Caco-2 (cell line): ENCODE data around the gene COL8A2. TPM values are rescaled to one million over a fixed set of nuclear protein-coding genes. Genes with fewer than 3 reads are reported as not detected.

Source experiments
- BruUV-seq: library from RNA; stranded (reverse); fragments of 400-500 nt; replicated peaks from 2 replicates; lab custom pipeline; 2021; lab: Mats Ljungman, UMichigan
- CTCF ChIA-PET: fragments of 300-600 bp; sonication (Branson Sonifier 250); formaldehyde crosslinking; loops from one replicate; lab custom pipeline; 2022; ENCODE audit warnings: antibody characterized with exemption; lab: Charles Lee
- POLR2A ChIA-PET: fragments of 300-600 bp; sonication (Branson Sonifier 250); formaldehyde crosslinking; loops from one replicate; lab custom pipeline; 2022; ENCODE audit warnings: antibody characterized with exemption; lab: Charles Lee
- DNase-seq, 2 experiments: peaks; one replicate each; pipeline versions ENCODE4 v3.0.0 to v3.0.0-alpha.2; 2020 to 2022
- H3K27me3 ChIP-seq: replicated peaks from 2 replicates; pipeline ENCODE4 v1.6.0; 2011; ENCODE audit warnings: low read length; ENCODE audit not compliant: control insufficient read depth, insufficient read depth
- H3K36me3 ChIP-seq: 2 replicates; pipeline ENCODE4 v1.5.1; 2011; ENCODE audit warnings: low read length; ENCODE audit not compliant: control insufficient read depth, insufficient read depth
- H3K4me1 ChIP-seq: fragments of 250-450 bp; sonication (Bioruptor Pico); 2 replicates; pipeline ENCODE4 v1.5.1; 2020; ENCODE audit warnings: mild to moderate bottlenecking
- H3K4me3 ChIP-seq: 2 replicates; pipeline ENCODE4 v1.5.1; 2011; ENCODE audit warnings: low read depth, mild to moderate bottlenecking, control low read depth, low read length
- H3K9me3 ChIP-seq: fragments of 250-450 bp; sonication (Bioruptor Pico); 2 replicates; pipeline ENCODE4 v1.5.1; 2020; ENCODE audit warnings: mild to moderate bottlenecking, moderate library complexity
- H3K27ac Mint-ChIP-seq: one replicate; pipeline ENCODE4 v1.8.0; 2022; ENCODE audit warnings: mixed read lengths; ENCODE audit not compliant: unreplicated experiment
- H3K27me3 Mint-ChIP-seq: one replicate; pipeline ENCODE4 v1.8.0; 2022; ENCODE audit warnings: mixed read lengths; ENCODE audit not compliant: insufficient read depth, unreplicated experiment
- H3K36me3 Mint-ChIP-seq: one replicate; pipeline ENCODE4 v1.8.0; 2022; ENCODE audit warnings: mild to moderate bottlenecking, mixed read lengths; ENCODE audit not compliant: insufficient read depth, unreplicated experiment
- H3K4me1 Mint-ChIP-seq: one replicate; pipeline ENCODE4 v1.8.0; 2022; ENCODE audit warnings: low read depth, mixed read lengths; ENCODE audit not compliant: unreplicated experiment
- H3K4me3 Mint-ChIP-seq: one replicate; pipeline ENCODE4 v1.8.0; 2022; ENCODE audit warnings: mild to moderate bottlenecking, moderate library complexity, mixed read lengths; ENCODE audit not compliant: unreplicated experiment
- H3K9me3 Mint-ChIP-seq: one replicate; pipeline ENCODE4 v1.8.0; 2022; ENCODE audit warnings: mixed read lengths; ENCODE audit not compliant: unreplicated experiment
- intact Hi-C: fragments of 100-400 bp; cut with micrococcal nuclease; formaldehyde crosslinking; loops from one replicate; pipeline ENCODE4 v1.10.0; 2022; ENCODE audit not compliant: unreplicated experiment
- total RNA-seq: library from RNA; stranded (reverse); gene quantifications from 2 replicates; pipeline ENCODE4 v1.2.3, GENCODE V29; 2022
- TF ChIP-seq, protein P1 (sequence below), 2 experiments: fragments of 200-600 bp in 1 of 2; IDR thresholded peaks; 1 replicate in 1 of 2; 2 replicates in 1 of 2; pipeline versions ENCODE4 v1.5.1 to v1.8.0; 2011 to 2022; ENCODE audit warnings: antibody characterized with exemption in 1 of 2, control low read depth in 1 of 2, inconsistent platforms in 1 of 2, low read depth in 1 of 2, low read length in 1 of 2, mild to moderate bottlenecking in 1 of 2, moderate library complexity in 1 of 2; ENCODE audit not compliant: insufficient read depth in 1 of 2, severe bottlenecking in 1 of 2, unreplicated experiment in 1 of 2

Gene COL8A2
- total RNA-seq, 1 experiment from 2014 or later = 0.18 TPM

DNA sequence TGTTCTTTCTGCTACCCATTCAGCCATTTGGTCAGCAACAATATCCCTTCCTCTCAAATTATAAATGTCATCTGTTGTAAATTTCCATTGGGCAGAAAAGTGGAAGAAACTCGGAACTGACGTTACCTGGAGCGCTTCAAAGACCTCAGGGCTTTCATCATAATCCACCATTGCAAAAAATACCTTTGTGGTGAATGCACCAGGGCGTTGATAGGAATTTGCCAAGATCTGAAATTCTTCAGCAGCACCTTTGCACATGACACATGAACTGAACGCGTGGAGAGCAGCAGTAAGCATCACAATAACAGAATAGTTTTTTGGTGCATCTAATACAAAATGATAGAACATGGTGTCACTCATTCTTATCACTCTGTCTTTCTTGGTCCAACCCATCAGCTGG is 44.2 kb downstream of the COL8A2 start:
- no TSS peak for BruUV-seq
- CTCF ChIA-PET = no interaction called here
- Histone ChIP-seq H3K9me3 (no peaks in the 10 kb centered on the region), H3K4me3 (no peak overlapping the region), H3K36me3 (no peaks in the 10 kb centered on the region), H3K27me3 (no peaks in the 10 kb centered on the region), H3K4me1 (0 out of 2 replicates have a peak, but pooled peaks cover 6% of the 10 kb centered on the region)
- Mint-ChIP-seq H3K36me3 (peaks cover 5% of the 10 kb centered on the region), H3K27me3 (no peaks in the 10 kb centered on the region), H3K4me3 (no peak overlapping the region), H3K4me1 (no peaks in the 10 kb centered on the region), H3K9me3 (no peaks in the 10 kb centered on the region), H3K27ac (no peak overlapping the region)
- TF ChIP-seq, protein P1, sequence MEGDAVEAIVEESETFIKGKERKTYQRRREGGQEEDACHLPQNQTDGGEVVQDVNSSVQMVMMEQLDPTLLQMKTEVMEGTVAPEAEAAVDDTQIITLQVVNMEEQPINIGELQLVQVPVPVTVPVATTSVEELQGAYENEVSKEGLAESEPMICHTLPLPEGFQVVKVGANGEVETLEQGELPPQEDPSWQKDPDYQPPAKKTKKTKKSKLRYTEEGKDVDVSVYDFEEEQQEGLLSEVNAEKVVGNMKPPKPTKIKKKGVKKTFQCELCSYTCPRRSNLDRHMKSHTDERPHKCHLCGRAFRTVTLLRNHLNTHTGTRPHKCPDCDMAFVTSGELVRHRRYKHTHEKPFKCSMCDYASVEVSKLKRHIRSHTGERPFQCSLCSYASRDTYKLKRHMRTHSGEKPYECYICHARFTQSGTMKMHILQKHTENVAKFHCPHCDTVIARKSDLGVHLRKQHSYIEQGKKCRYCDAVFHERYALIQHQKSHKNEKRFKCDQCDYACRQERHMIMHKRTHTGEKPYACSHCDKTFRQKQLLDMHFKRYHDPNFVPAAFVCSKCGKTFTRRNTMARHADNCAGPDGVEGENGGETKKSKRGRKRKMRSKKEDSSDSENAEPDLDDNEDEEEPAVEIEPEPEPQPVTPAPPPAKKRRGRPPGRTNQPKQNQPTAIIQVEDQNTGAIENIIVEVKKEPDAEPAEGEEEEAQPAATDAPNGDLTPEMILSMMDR (IDR thresholded peaks at IDR 0.05; ENCODE audit: insufficient read depth in 1 of 2, low read depth in 1 of 2, low read length in 1 of 2, severe bottlenecking in 1 of 2, unreplicated experiment in 1 of 2) = no peak
- intact Hi-C loops = no loop called here
- POLR2A ChIA-PET = no interaction called here
- DNase-seq = no peak

DNA sequence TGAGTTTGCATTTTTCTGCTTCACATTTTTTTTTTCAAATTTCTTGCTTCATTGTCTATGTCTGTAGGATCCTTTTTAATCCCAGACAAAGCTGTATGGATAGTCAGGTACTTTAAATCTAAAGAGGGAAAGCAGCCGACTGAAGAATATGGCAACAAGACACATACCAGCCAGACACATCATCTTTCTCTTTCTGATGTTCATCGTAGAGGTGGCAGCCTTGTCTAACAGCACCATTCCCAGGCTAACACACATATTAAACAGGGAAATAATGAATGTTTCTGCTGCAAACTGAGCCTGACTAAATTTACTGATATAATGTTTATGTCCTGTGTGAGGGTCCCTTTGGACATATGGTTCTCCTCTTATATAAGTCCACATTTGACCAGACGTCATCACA is 44.8 kb downstream of the COL8A2 start:
- TF ChIP-seq, protein P1 (IDR thresholded peaks at IDR 0.05; ENCODE audit: insufficient read depth in 1 of 2, low read depth in 1 of 2, low read length in 1 of 2, severe bottlenecking in 1 of 2, unreplicated experiment in 1 of 2) = no peak
- no peaks in the 10 kb centered on the region for H3K9me3 ChIP-seq
- no peak overlapping the region for H3K4me3 ChIP-seq
- Mint-ChIP-seq H3K4me1 (no peaks in the 10 kb centered on the region), H3K27me3 (no peaks in the 10 kb centered on the region), H3K36me3 (peaks cover 5% of the 10 kb centered on the region), H3K27ac (no peak overlapping the region), H3K4me3 (no peak overlapping the region), H3K9me3 (no peaks in the 10 kb centered on the region)
- no peaks in the 10 kb centered on the region for H3K27me3 ChIP-seq
- no peaks in the 10 kb centered on the region for H3K36me3 ChIP-seq
- DNase-seq = no peak
- intact Hi-C loops = no loop called here
- no TSS peak for BruUV-seq
- 0 out of 2 replicates have a peak, but pooled peaks cover 6% of the 10 kb centered on the region for H3K4me1 ChIP-seq
- CTCF ChIA-PET = no interaction called here
- POLR2A ChIA-PET = no interaction called here

DNA sequence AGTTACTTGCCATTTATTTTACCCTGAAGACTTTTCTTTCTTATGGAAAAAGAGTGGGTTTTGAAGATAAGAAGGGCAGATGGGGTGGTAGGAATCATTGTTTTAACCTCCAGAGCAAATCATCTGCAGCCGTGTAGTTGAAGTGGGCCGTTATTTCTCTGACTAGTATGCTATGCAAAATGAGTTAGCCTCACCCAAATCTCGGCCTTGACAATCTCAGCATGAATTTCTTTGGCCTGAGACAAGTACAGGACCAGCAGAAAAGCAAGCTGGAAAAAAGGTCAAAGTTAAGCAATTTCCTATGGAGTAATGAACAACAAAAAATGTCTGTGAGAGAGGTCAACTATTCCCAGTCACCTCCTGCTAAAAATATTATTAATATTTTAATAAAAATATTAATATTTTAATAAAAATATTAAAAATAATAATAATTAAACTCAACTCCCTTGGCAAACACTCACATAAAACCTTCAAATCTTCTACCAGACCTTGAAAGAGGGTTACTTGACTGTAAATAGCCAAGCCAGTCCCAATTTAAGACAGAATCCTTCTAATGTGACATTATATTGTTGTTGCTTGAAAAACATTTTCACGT is 47.9 kb downstream of the COL8A2 start:
- no peak overlapping the region for H3K4me3 Mint-ChIP-seq
- TF ChIP-seq, protein P1 (IDR thresholded peaks at IDR 0.05; ENCODE audit: insufficient read depth in 1 of 2, low read depth in 1 of 2, low read length in 1 of 2, severe bottlenecking in 1 of 2, unreplicated experiment in 1 of 2) = no peak
- BruUV-seq = no TSS peak
- intact Hi-C loops = no loop called here
- H3K4me1 ChIP-seq = 0 out of 2 replicates have a peak, but pooled peaks cover 6% of the 10 kb centered on the region
- H3K36me3 ChIP-seq = no peaks in the 10 kb centered on the region
- no peaks in the 10 kb centered on the region for H3K27me3 ChIP-seq
- H3K4me3 ChIP-seq = no peak overlapping the region
- H3K4me1 Mint-ChIP-seq = no peaks in the 10 kb centered on the region
- H3K27ac Mint-ChIP-seq = no peak overlapping the region
- CTCF ChIA-PET = no interaction called here
- no peaks in the 10 kb centered on the region for H3K9me3 Mint-ChIP-seq
- POLR2A ChIA-PET = no interaction called here
- peaks cover 3% of the 10 kb centered on the region for H3K36me3 Mint-ChIP-seq
- no peaks in the 10 kb centered on the region for H3K27me3 Mint-ChIP-seq
- DNase-seq = no peak
- no peaks in the 10 kb centered on the region for H3K9me3 ChIP-seq
